Measurements from ENCODE around the gene CLEC7A.

The CLEC7A gene

GRCh38 chr12:10130042-10130441 is at the start of gene CLEC7A:
Gene CLEC7A, minus strand, starts transcription at chr12:10130199. Its CDS starts 117 bp downstream, at chr12:10130082.
- peak; percentile 60 for DNase-seq

GRCh38 chr12:10179776-10180181 is 49.8 kb upstream of the CLEC7A start:
- DNase-seq, result no peak

GRCh38 chr12:10178821-10179220 is 48.8 kb upstream of the CLEC7A start, which contains the start of gene TMEM52B:
Gene TMEM52B, plus strand, starts transcription at chr12:10179032. Its CDS starts 543 bp downstream, at chr12:10179575.
- no peak for DNase-seq

DNA sequence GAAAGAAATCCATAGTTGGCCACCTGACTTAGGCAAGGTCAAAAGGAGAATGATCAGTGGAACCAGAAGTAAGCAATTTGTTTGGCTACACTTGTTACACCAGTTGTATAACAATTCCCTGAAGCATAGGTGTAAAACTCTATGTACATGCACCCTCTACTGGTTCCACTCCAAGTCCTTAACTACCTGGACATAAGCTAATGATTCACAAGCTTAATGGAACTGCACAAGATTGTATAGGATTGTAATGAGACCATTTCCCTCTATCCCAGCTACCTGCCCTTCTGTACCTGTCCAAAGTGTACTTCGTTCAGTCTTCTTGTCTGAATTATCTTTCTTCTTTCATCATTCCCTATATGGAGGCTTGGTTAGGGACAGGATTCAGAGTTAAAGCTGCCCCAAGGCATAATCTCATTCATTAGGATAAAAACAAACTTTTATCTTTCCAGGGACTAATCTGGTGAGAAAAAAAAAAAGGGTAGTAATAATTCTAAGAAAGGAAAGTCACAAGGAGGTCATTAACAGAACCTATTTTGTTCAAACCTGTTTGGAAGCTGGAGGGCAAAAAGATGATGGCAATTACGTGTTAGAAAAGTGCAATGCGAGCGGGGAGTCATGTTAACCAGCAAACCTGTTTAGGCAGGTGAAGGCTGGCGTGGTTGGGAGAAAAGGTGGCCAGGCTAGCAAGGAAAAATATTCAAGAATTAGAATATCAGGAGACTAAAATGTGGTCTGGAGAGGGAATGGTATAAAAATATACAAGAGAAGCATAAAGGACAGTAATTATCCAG is 46.0 kb upstream of the CLEC7A start:
- no peak for DNase-seq

- no peak for DNase-seq
Observed at GRCh38 chr12:10174986-10175614, 45.1 kb upstream of the CLEC7A start.

DNA sequence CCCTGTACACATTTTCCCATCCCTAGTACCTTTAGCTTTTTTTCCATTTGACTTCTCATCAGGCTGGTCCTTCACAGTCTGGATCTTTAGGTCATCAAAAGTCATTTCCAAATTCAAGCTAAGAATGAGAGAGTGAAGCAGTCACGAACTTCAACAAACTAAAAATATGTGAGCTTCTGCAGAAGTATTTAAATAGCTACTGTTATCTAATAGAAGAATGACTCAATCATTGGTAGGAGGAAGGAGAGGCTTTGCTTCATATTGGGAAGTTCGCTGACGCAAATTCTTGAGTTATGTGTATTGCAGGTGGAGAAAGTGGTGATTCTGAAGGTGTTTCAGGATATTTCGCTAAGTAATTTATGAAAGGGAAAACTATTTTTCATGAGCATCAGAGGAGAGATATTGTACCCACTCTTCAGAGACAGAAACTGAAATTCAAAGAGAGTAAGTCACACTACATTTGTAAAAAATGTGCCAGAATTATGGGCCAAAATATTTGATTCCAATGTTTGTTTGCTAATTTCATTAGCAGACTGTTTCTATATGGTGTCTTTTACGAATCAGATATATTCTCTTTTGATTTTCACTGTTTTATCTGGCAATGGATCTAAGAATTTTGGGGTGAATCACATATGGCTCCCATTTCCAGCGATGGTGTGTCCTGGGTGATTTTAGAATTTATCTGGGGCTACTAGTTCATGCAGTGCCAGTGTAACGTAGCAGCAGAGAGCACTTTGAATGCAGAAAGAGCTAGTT is 42.2 kb upstream of the CLEC7A start, which contains the start of gene OLR1:
TSS of gene OLR1 (minus strand) at position 160 of the 756 bp plus-strand sequence. CDS start at position 105, 55 bp downstream.
- DNase-seq, result no peak

GRCh38 chr12:10170216-10170615 is 40.2 kb upstream of the CLEC7A start:
- no peak for DNase-seq

DNA sequence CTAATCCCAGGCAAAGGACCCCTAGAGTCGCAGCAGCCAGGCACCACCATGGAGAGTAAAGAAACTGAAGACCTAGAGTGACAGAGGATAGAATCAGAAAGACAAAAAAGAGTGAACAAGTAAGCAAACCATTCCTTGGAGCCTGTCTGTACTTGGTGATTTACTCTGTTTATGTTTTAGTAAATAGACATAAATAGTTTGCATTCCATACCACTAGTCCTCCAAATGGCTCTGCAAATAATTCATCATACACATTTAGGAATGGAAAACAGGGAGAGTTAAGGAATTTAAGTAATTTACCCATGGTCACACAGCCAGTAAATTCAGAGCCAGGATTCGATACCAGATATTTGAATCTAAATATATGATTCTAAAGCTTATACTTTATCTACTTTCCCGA is 39.1 kb upstream of the CLEC7A start:
- DNase-seq, result no peak

DNA sequence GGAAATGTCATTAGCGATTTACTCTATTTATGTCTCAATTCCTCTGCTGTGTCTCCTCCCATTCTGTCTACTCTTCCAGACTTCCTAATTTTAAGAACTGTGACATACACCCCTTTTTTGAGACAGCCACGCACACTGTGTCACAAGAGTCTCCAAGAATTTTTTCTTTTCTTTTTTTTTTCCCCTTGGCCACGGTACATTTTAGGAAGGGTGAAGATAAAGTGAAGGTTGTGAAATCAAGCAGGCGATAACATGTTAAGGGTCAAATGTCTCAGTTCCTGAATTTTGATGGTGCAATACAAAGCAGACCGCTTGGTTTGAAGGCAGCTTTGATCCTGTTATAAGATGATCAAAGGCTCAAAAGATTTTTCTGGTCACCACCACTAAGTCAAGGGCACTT is 37.6 kb upstream of the CLEC7A start:
- no peak for DNase-seq

- DNase-seq, result no peak
Observed at GRCh38 chr12:10165421-10165820, 35.4 kb upstream of the CLEC7A start.

DNA sequence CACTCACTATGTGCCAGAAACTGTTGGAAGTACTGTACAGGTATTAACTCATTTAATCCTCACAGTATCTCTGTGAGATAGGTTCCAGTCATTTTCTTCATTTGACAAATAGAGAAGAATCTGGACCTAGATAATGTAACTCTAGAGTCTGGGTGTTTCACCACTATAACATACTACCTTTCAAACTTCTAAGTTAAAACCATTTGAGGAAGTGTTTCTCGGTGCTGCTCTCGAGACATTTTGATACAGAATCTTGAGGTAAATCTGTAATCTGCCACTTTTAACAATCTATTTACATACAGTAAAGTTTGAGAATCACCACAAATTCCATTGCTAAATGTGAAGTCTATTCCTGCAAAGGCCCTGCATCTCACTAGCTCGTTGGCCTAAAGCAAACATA is 33.1 kb upstream of the CLEC7A start:
- no peak for DNase-seq

DNA sequence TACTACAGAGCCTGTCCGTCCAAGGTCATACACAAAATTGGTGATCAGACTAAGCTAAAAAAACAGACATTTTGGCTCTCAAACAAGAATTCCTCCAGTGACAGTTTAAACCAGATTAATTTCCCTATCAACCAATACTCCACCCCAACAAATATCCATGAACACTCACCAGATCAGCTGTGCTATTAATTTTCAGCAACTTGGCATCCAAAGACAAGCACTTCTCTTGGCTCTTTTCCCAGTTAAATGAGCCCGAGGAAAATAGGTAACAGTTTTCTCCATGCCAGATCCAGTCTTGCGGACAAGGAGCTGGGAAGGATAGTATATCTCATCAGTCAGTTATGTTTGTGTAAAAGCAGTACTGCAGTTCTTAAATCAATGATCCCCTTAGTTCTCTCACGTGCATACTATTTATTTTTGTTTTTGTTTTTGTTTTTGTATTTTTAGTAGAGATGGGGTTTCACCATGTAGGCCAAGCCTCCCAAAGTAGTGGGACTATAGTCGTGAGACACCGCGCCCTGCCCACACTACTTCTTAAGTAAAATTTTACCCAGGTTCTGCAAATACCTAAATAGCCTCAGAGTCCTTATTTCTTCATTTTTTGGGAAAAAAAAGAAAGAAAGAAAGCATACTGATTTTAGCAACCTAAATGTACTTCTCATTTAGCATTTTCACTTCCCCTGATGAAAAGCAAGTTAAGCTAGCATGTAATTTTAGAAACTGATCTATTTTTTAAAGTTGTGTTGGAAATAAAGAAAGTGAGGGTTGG is 30.8 kb upstream of the CLEC7A start:
- DNase-seq, result no peak

DNA sequence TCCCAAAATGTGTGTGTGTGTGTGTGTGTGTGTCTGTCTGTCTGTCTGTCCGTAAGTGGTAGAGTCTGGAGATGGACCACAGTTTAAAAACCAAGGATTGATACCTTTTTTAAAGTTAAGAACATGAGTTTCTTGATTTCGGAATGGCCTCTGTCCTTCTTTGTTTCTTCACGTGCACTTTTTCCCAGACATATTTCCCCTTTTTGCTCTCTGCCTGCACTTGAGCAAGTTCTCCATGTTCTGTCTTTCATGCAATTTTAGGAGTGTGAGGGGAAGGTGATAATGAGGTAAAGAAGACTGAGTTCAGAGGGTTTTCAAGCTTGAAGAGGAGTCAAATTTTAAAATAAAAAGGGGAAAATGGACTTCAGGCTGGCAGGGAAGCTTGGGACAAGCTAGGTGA is 29.3 kb upstream of the CLEC7A start:
- no peak for DNase-seq

DNA sequence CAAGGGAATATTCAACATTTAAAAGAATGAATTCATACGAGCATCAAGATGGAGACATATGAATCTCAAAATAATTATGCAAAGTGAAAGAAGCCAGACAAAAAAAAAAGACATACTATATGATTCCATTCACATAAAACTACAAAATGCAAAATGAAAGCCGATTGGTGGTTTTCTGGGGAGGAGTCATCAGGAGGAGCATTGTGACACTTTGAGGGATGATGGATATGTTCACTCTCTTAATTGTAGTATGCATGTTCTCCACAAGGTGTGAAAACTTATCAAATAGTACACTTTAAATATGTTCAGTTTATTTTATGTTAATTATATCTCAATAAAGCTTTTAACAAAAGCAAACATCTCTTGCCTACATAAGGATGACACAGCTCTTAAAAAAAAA is 28.4 kb upstream of the CLEC7A start:
- DNase-seq, result no peak

DNA sequence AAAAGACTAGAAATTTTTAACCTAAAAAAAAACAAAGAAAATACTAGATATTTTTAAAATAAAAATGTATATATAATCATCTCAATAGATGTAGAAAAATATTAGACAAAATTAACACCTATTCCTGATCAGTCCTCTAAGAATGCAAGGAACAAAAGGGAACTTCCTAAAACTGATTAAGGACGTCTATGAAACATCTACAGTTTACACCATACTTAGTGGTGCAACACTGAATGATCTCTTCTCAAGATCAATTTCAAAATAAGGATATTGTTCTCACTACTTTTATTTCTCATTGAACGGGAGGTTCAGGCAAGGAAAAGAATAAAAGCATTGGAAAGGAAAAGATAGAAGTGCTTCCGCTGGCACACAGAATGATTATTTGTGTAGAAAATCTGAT is 26.0 kb upstream of the CLEC7A start:
- no peak for DNase-seq

- no peak for DNase-seq
Observed at GRCh38 chr12:10154145-10154496, 24.1 kb upstream of the CLEC7A start.

- peak; percentile 62 for DNase-seq
Observed at GRCh38 chr12:10153271-10154144, 23.5 kb upstream of the CLEC7A start.

GRCh38 chr12:10151621-10152020 is 21.6 kb upstream of the CLEC7A start:
- DNase-seq, result no peak

- peak; percentile 54 for DNase-seq
Observed at GRCh38 chr12:10147714-10148403, 17.9 kb upstream of the CLEC7A start.

DNA sequence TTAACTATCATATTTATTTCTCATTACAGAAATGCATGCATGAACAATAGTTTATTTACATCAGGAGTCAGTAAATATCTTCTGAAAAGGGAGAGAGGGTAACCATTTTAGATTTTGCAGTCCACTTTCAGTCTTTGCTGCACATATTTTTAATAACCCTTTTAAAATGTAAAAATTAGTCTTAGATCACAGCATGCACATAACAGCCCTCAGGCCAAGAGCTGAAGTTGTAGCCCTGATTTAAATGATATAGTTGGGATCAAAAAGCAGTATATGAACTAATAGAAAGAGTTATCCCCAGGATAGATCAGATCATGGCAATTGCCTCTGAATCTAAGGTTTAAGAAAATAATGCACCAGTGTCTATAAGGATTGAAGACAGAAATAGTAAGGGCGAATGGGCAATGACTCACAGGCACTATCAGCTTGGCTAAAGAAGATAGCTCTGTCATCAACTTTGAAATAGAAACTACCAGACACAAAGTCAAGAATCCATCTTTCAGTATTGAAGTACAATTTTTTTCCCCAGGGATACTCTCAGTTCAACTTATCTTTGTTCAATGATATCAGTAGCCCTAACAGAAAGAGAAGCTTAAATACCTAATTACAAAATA is 13.1 kb upstream of the CLEC7A start:
- no peak for DNase-seq

DNA sequence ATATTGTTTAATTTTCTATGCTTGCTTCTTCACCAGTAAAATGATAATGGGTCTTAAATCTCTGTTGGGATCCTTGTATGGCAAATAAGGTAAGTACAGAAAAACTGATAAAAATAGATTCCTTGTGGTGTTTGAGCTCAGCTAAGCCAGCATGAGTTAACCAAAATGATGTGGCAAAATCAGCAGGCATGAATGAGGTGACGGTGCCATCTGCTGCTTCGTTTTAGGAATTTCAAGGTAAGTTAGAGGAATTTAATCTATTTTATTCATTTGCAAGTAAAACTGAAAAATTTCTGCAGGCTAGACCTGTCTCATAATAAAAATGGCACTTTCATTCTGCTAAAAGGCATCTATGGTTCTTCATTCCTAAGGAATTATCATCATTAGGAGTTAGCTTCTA is 10.0 kb upstream of the CLEC7A start:
- peak; percentile 58 for DNase-seq
